Stimulated activated CD8-positive, alpha-beta memory T cell treated with anti-CD3 and anti-CD28 coated beads, Interleukin-12 subunit alpha, Interleukin-12 subunit beta, amount 100 ng/mL, for 24 hours (primary cell): ENCODE measurements around the gene OLFML2B.

Source experiments
- DNase-seq: peaks from one replicate; pipeline ENCODE4 v3.0.0-alpha.2; 2020; ENCODE audit errors: extremely low read depth

Gene OLFML2B

DNA sequence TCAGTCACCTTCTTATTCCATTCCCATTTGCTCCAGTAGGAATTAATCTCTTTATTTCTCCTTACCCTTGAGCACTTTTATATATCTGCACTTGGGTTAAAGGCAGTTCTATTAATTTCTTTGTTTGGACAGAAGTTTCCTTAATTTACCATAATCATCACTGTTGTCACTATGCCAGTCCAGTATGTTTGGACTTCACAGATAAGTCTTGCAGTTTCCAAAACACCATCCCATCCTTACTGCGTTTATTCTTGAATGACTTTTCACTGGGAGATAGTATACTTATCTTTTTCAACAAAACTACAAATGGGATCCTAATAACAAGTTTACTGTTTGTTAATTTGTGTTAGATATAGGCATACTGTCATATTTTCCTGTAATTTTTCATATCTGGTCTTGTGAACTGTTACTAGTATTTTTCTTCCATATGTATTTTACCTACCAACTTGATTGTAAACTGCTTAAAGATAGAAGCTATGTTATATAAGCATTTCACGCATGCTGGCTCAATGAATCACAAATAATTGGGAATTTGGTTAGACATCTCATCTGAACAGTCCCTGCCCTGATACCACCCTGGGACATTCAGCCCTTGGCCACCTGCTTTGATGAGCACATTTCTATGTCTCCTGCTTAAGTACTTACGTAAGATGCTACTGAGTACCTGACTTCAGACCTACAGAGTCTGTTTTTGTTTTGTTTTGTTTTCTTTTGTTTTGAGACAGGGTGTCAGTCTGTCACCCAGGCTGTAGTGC is 78.2 kb downstream of the OLFML2B start:
- DNase-seq = no peak

DNA sequence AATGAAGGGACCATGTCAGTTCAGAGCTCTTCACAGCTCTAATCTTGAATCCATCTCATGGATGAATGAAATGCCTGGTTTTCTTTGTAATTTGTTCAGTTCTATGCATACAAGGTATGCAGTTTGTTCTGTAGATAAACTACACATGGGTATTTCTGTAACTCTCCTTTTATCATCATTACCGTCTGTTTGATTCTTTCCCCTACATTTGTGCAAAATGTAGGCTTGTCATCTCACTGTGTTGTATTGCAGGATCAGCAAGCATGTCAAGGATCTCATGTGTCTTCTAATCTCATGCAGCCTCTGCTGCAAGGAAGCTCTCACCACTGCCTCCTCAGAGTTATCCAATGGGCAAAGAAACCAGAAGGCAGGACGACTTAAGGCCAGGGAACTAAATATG is 79.3 kb downstream of the OLFML2B start:
- DNase-seq = no peak

DNA sequence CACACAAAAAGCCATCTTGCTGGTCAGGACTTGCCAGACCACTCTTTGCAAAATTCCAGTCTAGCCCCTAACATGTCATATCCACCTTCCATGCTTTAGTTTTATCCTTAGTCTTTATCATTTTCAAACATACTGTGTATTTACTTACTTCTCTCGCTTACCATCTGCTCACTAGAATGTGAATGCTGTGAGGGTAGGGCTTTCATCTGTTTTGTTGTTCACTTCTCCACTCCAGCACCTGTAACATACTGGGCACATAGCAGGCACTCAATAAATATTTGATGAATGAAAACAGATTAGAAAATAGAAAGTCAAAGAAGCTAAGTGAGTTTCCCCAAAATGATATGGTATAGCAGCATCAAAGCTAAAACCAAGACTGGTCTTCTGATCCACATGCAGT is 79.9 kb downstream of the OLFML2B start:
- DNase-seq = no peak

GRCh38 chr1:161941726-161942436 is 81.8 kb downstream of the OLFML2B start:
- DNase-seq = no peak

GRCh38 chr1:161940866-161941591 is 82.6 kb downstream of the OLFML2B start:
- no peak for DNase-seq

GRCh38 chr1:161936786-161937185 is 86.9 kb downstream of the OLFML2B start:
- DNase-seq = no peak

GRCh38 chr1:161935264-161935663 is 88.4 kb downstream of the OLFML2B start:
- DNase-seq = no peak

DNA sequence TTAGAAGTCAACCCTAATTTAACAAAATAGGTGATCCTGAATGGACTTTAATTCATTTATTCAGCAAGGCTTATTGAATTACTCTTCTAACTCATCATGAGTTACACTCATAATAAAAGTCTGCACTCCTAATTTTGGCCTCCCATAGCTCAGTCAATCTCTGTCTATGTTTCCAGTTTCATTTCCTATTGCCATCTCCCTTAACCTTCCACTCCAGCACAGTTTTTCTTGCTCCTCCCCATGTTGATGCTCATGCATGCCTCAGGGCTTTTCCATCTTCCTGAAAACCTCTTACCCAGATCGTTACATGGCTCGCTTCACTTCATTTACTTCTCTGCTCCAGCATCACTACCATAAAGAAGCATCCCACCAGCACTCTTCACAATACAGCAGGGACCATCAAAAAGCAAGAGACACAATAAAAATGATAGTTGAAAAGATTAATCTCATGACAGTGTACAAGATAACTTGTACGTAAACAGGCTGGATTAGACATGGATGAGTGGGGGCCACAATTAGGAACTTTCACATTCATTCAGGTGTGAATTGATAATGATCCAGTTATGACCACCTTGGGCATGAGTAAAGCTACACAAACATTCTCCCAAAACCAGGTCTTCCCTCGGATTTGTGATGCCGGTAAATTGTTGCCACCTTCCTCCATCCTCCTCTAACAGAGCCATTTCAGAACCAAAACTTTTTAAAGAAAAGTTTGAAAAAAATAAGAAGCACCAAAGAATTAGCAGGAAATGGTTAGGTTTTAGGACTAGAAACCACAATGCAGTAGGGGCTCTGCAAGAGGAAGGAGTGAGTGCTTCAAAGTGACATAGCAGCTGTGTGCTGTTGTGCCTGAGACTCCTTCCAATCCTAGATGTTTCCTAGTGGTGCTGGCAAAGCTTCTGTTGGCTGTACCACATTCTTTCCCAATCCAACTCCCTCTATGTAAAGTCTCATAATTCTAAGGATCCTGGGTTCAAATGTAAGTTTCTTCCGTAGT is 89.8 kb downstream of the OLFML2B start:
- DNase-seq = no peak
